CD4-positive, alpha-beta T cell treated with Interleukin-4 for 4 hours (primary cell): ENCODE measurements around the gene SLCO2B1.

Source experiments
- DNase-seq: peaks from one replicate; pipeline ENCODE4 v3.0.0-alpha.2; 2020

SLCO2B1 gene

GRCh38 chr11:75145972-75146519 lies 4.9 kb upstream of the SLCO2B1 start:
- DNase-seq: no peak

- DNase-seq: no peak
Measured at GRCh38 chr11:75146711-75147110, 4.2 kb upstream of the SLCO2B1 start.

- no peak for DNase-seq
Measured at GRCh38 chr11:75147191-75147874, 3.6 kb upstream of the SLCO2B1 start.

- peak; percentile 11 for DNase-seq
Measured at GRCh38 chr11:75147875-75148263, 3.0 kb upstream of the SLCO2B1 start.

- DNase-seq: no peak
Measured at GRCh38 chr11:75148436-75148983, 2.4 kb upstream of the SLCO2B1 start.

- no peak for DNase-seq
Measured at GRCh38 chr11:75149766-75150465, 991 bp upstream of the SLCO2B1 start.

GRCh38 chr11:75151346-75152047 lies 590 bp downstream of the SLCO2B1 start:
- DNase-seq: no peak

- DNase-seq: no peak
Measured at GRCh38 chr11:75152090-75152489, 1.2 kb downstream of the SLCO2B1 start.

- DNase-seq: no peak
Measured at GRCh38 chr11:75152651-75153427, 1.9 kb downstream of the SLCO2B1 start.

- DNase-seq: no peak
Measured at GRCh38 chr11:75154646-75155569, 4.0 kb downstream of the SLCO2B1 start.

GRCh38 chr11:75155570-75156422 lies 4.9 kb downstream of the SLCO2B1 start:
- no peak for DNase-seq

GRCh38 chr11:75158241-75158640 lies 7.3 kb downstream of the SLCO2B1 start:
- DNase-seq: no peak

- no peak for DNase-seq
Measured at GRCh38 chr11:75158696-75159150, 7.8 kb downstream of the SLCO2B1 start.

GRCh38 chr11:75159151-75159953 lies 8.4 kb downstream of the SLCO2B1 start:
- no peak for DNase-seq

- DNase-seq: no peak
Measured at GRCh38 chr11:75160220-75160757, 9.4 kb downstream of the SLCO2B1 start.

GRCh38 chr11:75160880-75161279 lies 10.0 kb downstream of the SLCO2B1 start:
- no peak for DNase-seq

GRCh38 chr11:75161506-75162095 lies 10.7 kb downstream of the SLCO2B1 start:
- no peak for DNase-seq

GRCh38 chr11:75162954-75163353 lies 12.0 kb downstream of the SLCO2B1 start:
- no peak for DNase-seq
